Measurements from ENCODE around the gene PRKAG3. TPM values are rescaled to one million over a fixed set of nuclear protein-coding genes. Genes with fewer than 3 reads are reported as not detected.
A peak's percentile ranks its signal among the peaks of the same experiment; 100 is the strongest.

Gene PRKAG3
- total RNA-seq, 1 donor from 2014 or later = not detected

- FAIRE-seq = no peak
- no peak for DNase-seq (ENCODE audit: low read depth)
- no peak for TF ChIP-seq CTCF (IDR thresholded peaks at IDR 0.05; ENCODE audit: insufficient read depth, low read length, severe bottlenecking)
- Histone ChIP-seq H3K27me3 (ENCODE audit: control insufficient read depth, insufficient read depth, low read length) (peaks cover 1% of the 10 kb centered on the region), H3K36me3 (ENCODE audit: control insufficient read depth, insufficient read depth, low read length) (no peaks in the 10 kb centered on the region), H3K4me3 (ENCODE audit: low read depth, low read length) (no peak overlapping the region)
Observed at GRCh38 chr2:218839888-218840287, 8.3 kb upstream of the PRKAG3 start.

- TF ChIP-seq CTCF (IDR thresholded peaks at IDR 0.05; ENCODE audit: insufficient read depth, low read length, severe bottlenecking) = no peak
- H3K27me3 ChIP-seq (ENCODE audit: control insufficient read depth, insufficient read depth, low read length) = peaks cover 4% of the 10 kb centered on the region
- H3K4me3 ChIP-seq (ENCODE audit: low read depth, low read length) = no peak overlapping the region
- FAIRE-seq = peak; percentile 93
- peak; percentile 73 for DNase-seq (ENCODE audit: low read depth)
- H3K36me3 ChIP-seq (ENCODE audit: control insufficient read depth, insufficient read depth, low read length) = no peaks in the 10 kb centered on the region
Observed at GRCh38 chr2:218839430-218839829, 7.8 kb upstream of the PRKAG3 start.

- peaks cover 4% of the 10 kb centered on the region for H3K27me3 ChIP-seq (ENCODE audit: control insufficient read depth, insufficient read depth, low read length)
- no peaks in the 10 kb centered on the region for H3K36me3 ChIP-seq (ENCODE audit: control insufficient read depth, insufficient read depth, low read length)
- DNase-seq (ENCODE audit: low read depth) = no peak
- FAIRE-seq = no peak
- H3K4me3 ChIP-seq (ENCODE audit: low read depth, low read length) = no peak overlapping the region
- TF ChIP-seq CTCF (IDR thresholded peaks at IDR 0.05; ENCODE audit: insufficient read depth, low read length, severe bottlenecking) = no peak
Observed at GRCh38 chr2:218837495-218837894, 5.9 kb upstream of the PRKAG3 start.

- FAIRE-seq = no peak
Observed at GRCh38 chr2:218834685-218835084, 3.1 kb upstream of the PRKAG3 start.

GRCh38 chr2:218833023-218833609 is 1.5 kb upstream of the PRKAG3 start:
- no peaks in the 10 kb centered on the region for H3K36me3 ChIP-seq (ENCODE audit: control insufficient read depth, insufficient read depth, low read length)
- peaks cover 4% of the 10 kb centered on the region for H3K27me3 ChIP-seq (ENCODE audit: control insufficient read depth, insufficient read depth, low read length)
- no peak overlapping the region for H3K4me3 ChIP-seq (ENCODE audit: low read depth, low read length)
- FAIRE-seq = peak; percentile 92
- no peak for TF ChIP-seq CTCF (IDR thresholded peaks at IDR 0.05; ENCODE audit: insufficient read depth, low read length, severe bottlenecking)
- no peak for DNase-seq (ENCODE audit: low read depth)

More at GRCh38 chr2:218834685-218835084, 3.1 kb upstream of the PRKAG3 start:
- no peak overlapping the region for H3K4me3 ChIP-seq (ENCODE audit: low read depth, low read length)
- DNase-seq (ENCODE audit: low read depth) = no peak
- no peak for TF ChIP-seq CTCF (IDR thresholded peaks at IDR 0.05; ENCODE audit: insufficient read depth, low read length, severe bottlenecking)
- H3K36me3 ChIP-seq (ENCODE audit: control insufficient read depth, insufficient read depth, low read length) = no peaks in the 10 kb centered on the region
- H3K27me3 ChIP-seq (ENCODE audit: control insufficient read depth, insufficient read depth, low read length) = peaks cover 4% of the 10 kb centered on the region

- peaks cover 4% of the 10 kb centered on the region for H3K27me3 ChIP-seq (ENCODE audit: control insufficient read depth, insufficient read depth, low read length)
- H3K36me3 ChIP-seq (ENCODE audit: control insufficient read depth, insufficient read depth, low read length) = no peaks in the 10 kb centered on the region
- FAIRE-seq = no peak
- DNase-seq (ENCODE audit: low read depth) = peak; percentile 25
- H3K4me3 ChIP-seq (ENCODE audit: low read depth, low read length) = no peak overlapping the region
- TF ChIP-seq CTCF (IDR thresholded peaks at IDR 0.05; ENCODE audit: insufficient read depth, low read length, severe bottlenecking) = no peak
Observed at GRCh38 chr2:218832520-218832919, 917 bp upstream of the PRKAG3 start.
